ENCODE results near the gene USP26. TPM values are rescaled to one million over a fixed set of nuclear protein-coding genes. Genes with fewer than 3 reads are reported as not detected.
"Not testable (repeated sequence)": the region's sequence is repeated elsewhere in the genome, so short reads cannot be mapped to it uniquely, and the experiment has no call there.

Gene USP26, protein sequence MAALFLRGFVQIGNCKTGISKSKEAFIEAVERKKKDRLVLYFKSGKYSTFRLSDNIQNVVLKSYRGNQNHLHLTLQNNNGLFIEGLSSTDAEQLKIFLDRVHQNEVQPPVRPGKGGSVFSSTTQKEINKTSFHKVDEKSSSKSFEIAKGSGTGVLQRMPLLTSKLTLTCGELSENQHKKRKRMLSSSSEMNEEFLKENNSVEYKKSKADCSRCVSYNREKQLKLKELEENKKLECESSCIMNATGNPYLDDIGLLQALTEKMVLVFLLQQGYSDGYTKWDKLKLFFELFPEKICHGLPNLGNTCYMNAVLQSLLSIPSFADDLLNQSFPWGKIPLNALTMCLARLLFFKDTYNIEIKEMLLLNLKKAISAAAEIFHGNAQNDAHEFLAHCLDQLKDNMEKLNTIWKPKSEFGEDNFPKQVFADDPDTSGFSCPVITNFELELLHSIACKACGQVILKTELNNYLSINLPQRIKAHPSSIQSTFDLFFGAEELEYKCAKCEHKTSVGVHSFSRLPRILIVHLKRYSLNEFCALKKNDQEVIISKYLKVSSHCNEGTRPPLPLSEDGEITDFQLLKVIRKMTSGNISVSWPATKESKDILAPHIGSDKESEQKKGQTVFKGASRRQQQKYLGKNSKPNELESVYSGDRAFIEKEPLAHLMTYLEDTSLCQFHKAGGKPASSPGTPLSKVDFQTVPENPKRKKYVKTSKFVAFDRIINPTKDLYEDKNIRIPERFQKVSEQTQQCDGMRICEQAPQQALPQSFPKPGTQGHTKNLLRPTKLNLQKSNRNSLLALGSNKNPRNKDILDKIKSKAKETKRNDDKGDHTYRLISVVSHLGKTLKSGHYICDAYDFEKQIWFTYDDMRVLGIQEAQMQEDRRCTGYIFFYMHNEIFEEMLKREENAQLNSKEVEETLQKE
- not detected for total RNA-seq

GRCh38 chrX:133097031-133097430 lies at the start of gene USP26:
USP26 (minus strand) TSS chrX:133097109; CDS start chrX:133028220, 68,889 bp downstream.
- peaks cover under 1% of the 10 kb centered on the region for H3K27me3 Mint-ChIP-seq (ENCODE audit: low read depth)

GRCh38 chrX:133134282-133134681 lies 37.4 kb upstream of the USP26 start:
- Mint-ChIP-seq H3K36me3 (ENCODE audit: insufficient read depth in 2 of 2) (no peaks in the 10 kb centered on the region), H3K9me3 (no peaks in the 10 kb centered on the region), H3K4me1 (ENCODE audit: low read depth) (no peaks in the 10 kb centered on the region), H3K27ac (no peak overlapping the region), H3K4me3 (no peak overlapping the region), H3K27me3 (ENCODE audit: low read depth) (peaks cover 33% of the 10 kb centered on the region)
- no peak for ATAC-seq (replicated peaks in 1 of 2)
- no peak for DNase-seq

More at GRCh38 chrX:133097031-133097430, at the start of gene USP26:
- no peak within 1 kb of the TSS for H3K27ac Mint-ChIP-seq
- no peak for DNase-seq
- H3K4me3 Mint-ChIP-seq = no peak within 1 kb of the TSS
- H3K36me3 Mint-ChIP-seq (ENCODE audit: insufficient read depth in 2 of 2) = no peaks in the 10 kb centered on the region
- no peak for ATAC-seq (replicated peaks in 1 of 2)
- no peaks in the 10 kb centered on the region for H3K9me3 Mint-ChIP-seq
- H3K4me1 Mint-ChIP-seq (ENCODE audit: low read depth) = no peaks in the 10 kb centered on the region

GRCh38 chrX:133120406-133120805 lies 23.5 kb upstream of the USP26 start:
- H3K27me3 Mint-ChIP-seq (ENCODE audit: low read depth) = peaks cover 52% of the 10 kb centered on the region
- H3K4me1 Mint-ChIP-seq (ENCODE audit: low read depth) = no peaks in the 10 kb centered on the region
- ATAC-seq (replicated peaks in 1 of 2) (no peak), DNase-seq (no peak)
- H3K27ac Mint-ChIP-seq = no peak overlapping the region
- H3K36me3 Mint-ChIP-seq (ENCODE audit: insufficient read depth in 2 of 2) = no peaks in the 10 kb centered on the region
- no peak overlapping the region for H3K4me3 Mint-ChIP-seq
- no peaks in the 10 kb centered on the region for H3K9me3 Mint-ChIP-seq

GRCh38 chrX:133094098-133094731 lies 2.7 kb downstream of the USP26 start:
- Mint-ChIP-seq H3K27me3 (ENCODE audit: low read depth) (peaks cover 23% of the 10 kb centered on the region), H3K27ac (no peak overlapping the region), H3K4me3 (no peak overlapping the region), H3K9me3 (no peaks in the 10 kb centered on the region), H3K36me3 (ENCODE audit: insufficient read depth in 2 of 2) (no peaks in the 10 kb centered on the region), H3K4me1 (ENCODE audit: low read depth) (no peaks in the 10 kb centered on the region)
- ATAC-seq (replicated peaks in 1 of 2) (no peak), DNase-seq (no peak)

- no peak for ATAC-seq (replicated peaks in 1 of 2)
- H3K4me1 Mint-ChIP-seq (ENCODE audit: low read depth) = no peaks in the 10 kb centered on the region
- DNase-seq = no peak
- H3K27ac Mint-ChIP-seq = no peak overlapping the region
- H3K4me3 Mint-ChIP-seq = no peak overlapping the region
- no peaks in the 10 kb centered on the region for H3K36me3 Mint-ChIP-seq (ENCODE audit: insufficient read depth in 2 of 2)
- peaks cover 30% of the 10 kb centered on the region for H3K27me3 Mint-ChIP-seq (ENCODE audit: low read depth)
- H3K9me3 Mint-ChIP-seq = no peaks in the 10 kb centered on the region
These were observed 6.6 kb downstream of the USP26 start for GRCh38 chrX:133090236-133090809.

GRCh38 chrX:133089411-133089810 lies 7.5 kb downstream of the USP26 start:
- H3K27ac Mint-ChIP-seq = no peak overlapping the region
- H3K4me1 Mint-ChIP-seq (ENCODE audit: low read depth) = no peaks in the 10 kb centered on the region
- DNase-seq (no peak), ATAC-seq (replicated peaks in 1 of 2) (no peak)
- no peak overlapping the region for H3K4me3 Mint-ChIP-seq
- H3K27me3 Mint-ChIP-seq (ENCODE audit: low read depth) = peaks cover 30% of the 10 kb centered on the region
- H3K9me3 Mint-ChIP-seq = no peaks in the 10 kb centered on the region
- no peaks in the 10 kb centered on the region for H3K36me3 Mint-ChIP-seq (ENCODE audit: insufficient read depth in 2 of 2)

DNA sequence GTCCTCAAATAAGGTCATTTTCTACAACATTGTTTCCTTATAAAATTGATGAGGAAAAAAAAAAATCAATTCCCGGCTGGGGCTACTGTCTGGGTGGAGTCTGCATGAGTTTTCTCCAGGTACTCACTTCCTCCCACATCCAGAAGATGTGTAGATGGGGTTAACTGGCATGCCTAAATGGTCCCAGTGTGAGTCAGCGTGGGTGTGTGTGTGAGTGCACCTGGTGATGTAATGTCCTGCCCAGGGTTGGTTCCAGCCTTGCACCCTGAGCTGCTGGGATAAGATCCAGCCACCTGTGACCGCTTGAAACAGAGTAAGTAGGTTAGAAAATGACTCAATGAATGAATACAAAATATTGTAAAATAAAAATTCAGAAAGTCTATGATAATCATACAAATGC lies 11.1 kb downstream of the USP26 start:
- DNase-seq (no peak), ATAC-seq (replicated peaks in 1 of 2) (no peak)
- no peaks in the 10 kb centered on the region for H3K4me1 Mint-ChIP-seq (ENCODE audit: low read depth)
- peaks cover 18% of the 10 kb centered on the region for H3K27me3 Mint-ChIP-seq (ENCODE audit: low read depth)
- H3K9me3 Mint-ChIP-seq = no peaks in the 10 kb centered on the region
- no peak overlapping the region for H3K27ac Mint-ChIP-seq
- H3K4me3 Mint-ChIP-seq = no peak overlapping the region
- no peaks in the 10 kb centered on the region for H3K36me3 Mint-ChIP-seq (ENCODE audit: insufficient read depth in 2 of 2)

DNA sequence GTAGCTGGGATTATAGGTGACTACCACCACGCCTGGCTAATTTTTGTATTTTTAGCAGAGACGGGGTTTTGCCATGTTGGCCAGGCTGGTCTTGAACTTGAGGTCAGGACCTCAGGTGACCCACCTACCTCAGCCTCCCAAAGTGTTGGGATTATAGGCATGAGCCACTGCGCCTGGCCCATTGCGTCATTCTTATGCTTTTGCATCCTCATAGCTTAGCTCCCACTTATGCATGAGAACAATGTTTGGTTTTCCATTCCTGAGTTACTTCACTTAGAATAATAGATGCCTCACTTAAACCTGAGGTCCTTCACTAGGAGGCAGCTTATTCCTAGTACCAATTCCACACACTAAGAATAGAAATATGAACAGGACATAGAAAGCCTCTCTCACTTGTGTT lies 11.9 kb downstream of the USP26 start:
- H3K4me1 Mint-ChIP-seq (ENCODE audit: low read depth); H3K36me3 Mint-ChIP-seq (ENCODE audit: insufficient read depth in 2 of 2); H3K4me3 Mint-ChIP-seq; H3K9me3 Mint-ChIP-seq; DNase-seq; ATAC-seq (replicated peaks in 1 of 2); H3K27ac Mint-ChIP-seq: not testable (repeated sequence)
- peaks cover 12% of the 10 kb centered on the region for H3K27me3 Mint-ChIP-seq (ENCODE audit: low read depth)

DNA sequence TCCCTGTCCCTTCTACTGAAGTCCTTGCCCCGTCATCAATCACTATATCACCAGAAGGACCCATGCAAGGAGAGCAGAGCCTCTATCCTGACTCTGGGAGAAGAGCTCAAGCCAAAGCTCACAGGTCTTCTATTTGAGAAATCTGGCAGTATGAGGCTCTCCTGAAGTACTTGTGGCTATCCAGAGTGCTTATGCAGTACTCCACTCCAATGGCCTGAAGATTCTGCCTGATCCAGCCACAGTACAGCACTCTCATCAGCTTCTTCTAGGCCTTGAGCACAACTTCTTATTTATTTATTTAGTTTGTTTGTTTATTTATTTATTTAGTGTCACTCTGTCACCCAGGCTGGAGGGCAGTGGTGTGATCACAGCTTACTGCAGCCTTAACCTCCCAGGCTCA lies 13.0 kb downstream of the USP26 start:
- Mint-ChIP-seq H3K27me3 (ENCODE audit: low read depth) (peaks cover 19% of the 10 kb centered on the region), H3K36me3 (ENCODE audit: insufficient read depth in 2 of 2) (no peaks in the 10 kb centered on the region), H3K4me1 (ENCODE audit: low read depth) (no peaks in the 10 kb centered on the region), H3K4me3 (no peak overlapping the region), H3K9me3 (peaks cover 0 to 2% of the 10 kb centered on the region in 2 donors), H3K27ac (no peak overlapping the region)
- ATAC-seq (replicated peaks in 1 of 2) (no peak), DNase-seq (no peak)

DNA sequence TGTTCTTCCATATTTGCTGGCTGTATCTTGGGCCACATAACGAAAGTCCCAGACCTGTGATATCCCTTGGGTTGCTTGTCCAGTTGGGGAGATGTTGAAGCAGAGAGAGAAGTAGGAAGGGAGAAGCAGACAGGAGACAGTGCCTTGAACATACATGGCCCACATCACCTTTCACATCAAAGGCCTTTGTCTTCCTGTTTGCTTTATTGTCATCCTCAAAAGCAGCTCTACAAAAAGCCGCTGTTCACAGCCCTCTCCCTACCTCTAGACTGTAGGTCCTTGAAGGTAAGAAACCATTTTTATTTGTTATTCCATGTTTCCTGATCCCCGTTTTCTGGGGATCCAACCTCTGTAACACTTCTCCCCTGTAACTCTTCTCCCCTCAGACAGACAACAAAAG lies 14.9 kb downstream of the USP26 start:
- no peak overlapping the region for H3K4me3 Mint-ChIP-seq
- H3K4me1 Mint-ChIP-seq (ENCODE audit: low read depth) = no peaks in the 10 kb centered on the region
- peaks cover 1 to 2% of the 10 kb centered on the region in 2 donors for H3K9me3 Mint-ChIP-seq
- H3K27me3 Mint-ChIP-seq (ENCODE audit: low read depth) = peaks cover 12% of the 10 kb centered on the region
- DNase-seq (no peak), ATAC-seq (replicated peaks in 1 of 2) (no peak)
- peaks cover 0 to 3% of the 10 kb centered on the region in 2 donors for H3K36me3 Mint-ChIP-seq (ENCODE audit: insufficient read depth in 2 of 2)
- no peak overlapping the region for H3K27ac Mint-ChIP-seq

GRCh38 chrX:133077856-133078255 lies 19.1 kb downstream of the USP26 start:
- H3K9me3 Mint-ChIP-seq; H3K4me3 Mint-ChIP-seq; H3K4me1 Mint-ChIP-seq (ENCODE audit: low read depth); ATAC-seq (replicated peaks in 1 of 2); H3K36me3 Mint-ChIP-seq (ENCODE audit: insufficient read depth in 2 of 2); H3K27ac Mint-ChIP-seq; DNase-seq: not testable (repeated sequence)
- peaks cover 24% of the 10 kb centered on the region for H3K27me3 Mint-ChIP-seq (ENCODE audit: low read depth)

- H3K27me3 Mint-ChIP-seq (ENCODE audit: low read depth) = peaks cover 16% of the 10 kb centered on the region
- ATAC-seq (replicated peaks in 1 of 2) = no peak
- no peaks in the 10 kb centered on the region for H3K4me1 Mint-ChIP-seq (ENCODE audit: low read depth)
- no peak overlapping the region for H3K4me3 Mint-ChIP-seq
- no peaks in the 10 kb centered on the region for H3K9me3 Mint-ChIP-seq
- DNase-seq = no peak
- H3K36me3 Mint-ChIP-seq (ENCODE audit: insufficient read depth in 2 of 2) = no peaks in the 10 kb centered on the region
- H3K27ac Mint-ChIP-seq = no peak overlapping the region
These were observed 24.3 kb downstream of the USP26 start for GRCh38 chrX:133072566-133072965.

DNA sequence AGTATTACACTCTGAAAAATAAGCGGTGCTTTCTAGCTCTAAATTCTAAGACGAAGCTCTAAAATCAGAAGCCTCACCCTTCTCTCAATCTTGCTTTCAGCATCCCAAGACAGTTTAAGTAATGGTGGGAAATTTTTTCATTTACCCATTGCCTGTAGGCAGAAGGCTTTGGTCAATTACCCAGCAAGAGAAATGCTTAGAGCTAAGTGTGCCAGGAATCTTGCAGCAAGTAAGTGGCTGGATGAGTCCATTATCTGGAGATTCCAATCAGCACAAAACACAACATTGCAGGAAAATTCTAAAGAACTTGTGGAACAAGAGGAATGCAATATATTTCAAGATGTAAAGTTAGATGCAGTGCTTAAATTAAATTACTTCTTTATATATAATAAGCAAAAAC lies 28.4 kb downstream of the USP26 start:
- Mint-ChIP-seq H3K4me1 (ENCODE audit: low read depth) (no peaks in the 10 kb centered on the region), H3K4me3 (no peak overlapping the region), H3K36me3 (ENCODE audit: insufficient read depth in 2 of 2) (no peaks in the 10 kb centered on the region), H3K27me3 (ENCODE audit: low read depth) (peaks cover 34% of the 10 kb centered on the region), H3K27ac (no peak overlapping the region), H3K9me3 (peaks cover 0 to 2% of the 10 kb centered on the region in 2 donors)
- ATAC-seq (replicated peaks in 1 of 2) (no peak), DNase-seq (no peak)

Measured in activated T-cell treated with anti-CD3 and anti-CD28 coated beads, Interleukin-2, amount 50 U/mL, for 72 hours (primary cell).